Endothelial cell (in vitro differentiated cells): Measurements from ENCODE around the gene APC2. TPM values are rescaled to one million over a fixed set of nuclear protein-coding genes. Genes with fewer than 3 reads are reported as not detected.

Source experiments
- DNase-seq: peaks from one replicate; pipeline ENCODE4 v3.0.0; 2021; ENCODE audit warnings: low spot score
- H3K27ac Mint-ChIP-seq: one replicate; pipeline ENCODE4 v1.8.0; 2021; ENCODE audit warnings: mixed read lengths, inconsistent platforms; ENCODE audit not compliant: unreplicated experiment
- H3K27me3 Mint-ChIP-seq: one replicate; pipeline ENCODE4 v1.8.0; 2021; ENCODE audit warnings: mild to moderate bottlenecking, moderate library complexity, mixed read lengths, inconsistent platforms; ENCODE audit not compliant: unreplicated experiment
- H3K36me3 Mint-ChIP-seq: one replicate; pipeline ENCODE4 v1.8.0; 2021; ENCODE audit warnings: mild to moderate bottlenecking, low read depth, mixed read lengths, inconsistent platforms; ENCODE audit not compliant: unreplicated experiment
- H3K4me1 Mint-ChIP-seq: one replicate; pipeline ENCODE4 v1.8.0; 2021; ENCODE audit warnings: mild to moderate bottlenecking, mixed read lengths, inconsistent platforms; ENCODE audit not compliant: unreplicated experiment
- H3K4me3 Mint-ChIP-seq: one replicate; pipeline ENCODE4 v1.8.0; 2021; ENCODE audit warnings: mild to moderate bottlenecking, mixed read lengths, inconsistent platforms; ENCODE audit not compliant: unreplicated experiment
- H3K9me3 Mint-ChIP-seq: one replicate; pipeline ENCODE4 v1.8.0; 2021; ENCODE audit warnings: mixed read lengths, inconsistent platforms; ENCODE audit not compliant: unreplicated experiment
- CTCF ChIP-seq: fragments of 200-600 bp; sonication (generic); IDR thresholded peaks from one replicate; pipeline ENCODE4 v1.5.0; 2021; ENCODE audit warnings: antibody characterized with exemption; ENCODE audit not compliant: unreplicated experiment
- total RNA-seq: library from RNA; stranded (reverse); fragmentation: NEBNext Ultra II Directional; extraction: Animal tissue kit (Norgen Biotek cat#: 25700); gene quantifications from one replicate; pipeline ENCODE4 v1.2.1, GENCODE V29; 2021; ENCODE audit not compliant: unreplicated experiment

Gene APC2
- total RNA-seq, 1 donor from 2014 or later, result 1.9 TPM

GRCh38 chr19:1426736-1427135 lies 23.2 kb upstream of the APC2 start:
- no peak for DNase-seq
- H3K27ac Mint-ChIP-seq, result no peak overlapping the region
- no peak overlapping the region for H3K4me3 Mint-ChIP-seq
- H3K4me1 Mint-ChIP-seq, result no peaks in the 10 kb centered on the region
- no peaks in the 10 kb centered on the region for H3K9me3 Mint-ChIP-seq
- H3K36me3 Mint-ChIP-seq, result peaks cover 24% of the 10 kb centered on the region
- peaks cover 5% of the 10 kb centered on the region for H3K27me3 Mint-ChIP-seq
- TF ChIP-seq CTCF, result no peak

- no peak overlapping the region for H3K27ac Mint-ChIP-seq
Measured at GRCh38 chr19:1427221-1427920, 22.6 kb upstream of the APC2 start.

GRCh38 chr19:1428738-1429391 lies 21.1 kb upstream of the APC2 start:
- no peaks in the 10 kb centered on the region for H3K9me3 Mint-ChIP-seq
- H3K4me3 Mint-ChIP-seq, result no peak overlapping the region
- H3K27ac Mint-ChIP-seq, result no peak overlapping the region
- no peak for DNase-seq
- TF ChIP-seq CTCF, result no peak
- peaks cover 13% of the 10 kb centered on the region for H3K36me3 Mint-ChIP-seq
- H3K27me3 Mint-ChIP-seq, result peaks cover 7% of the 10 kb centered on the region
- no peaks in the 10 kb centered on the region for H3K4me1 Mint-ChIP-seq

More at GRCh38 chr19:1427221-1427920, 22.6 kb upstream of the APC2 start:
- Mint-ChIP-seq H3K4me1 (no peaks in the 10 kb centered on the region), H3K27me3 (peaks cover 9% of the 10 kb centered on the region), H3K9me3 (no peaks in the 10 kb centered on the region), H3K4me3 (no peak overlapping the region), H3K36me3 (peaks cover 25% of the 10 kb centered on the region)
- no peak for TF ChIP-seq CTCF
- no peak for DNase-seq

GRCh38 chr19:1429750-1430149 lies 20.2 kb upstream of the APC2 start:
- H3K27ac Mint-ChIP-seq, result peak overlapping the region; percentile 42
- H3K4me3 Mint-ChIP-seq, result no peak overlapping the region
- H3K27me3 Mint-ChIP-seq, result peaks cover 7% of the 10 kb centered on the region
- no peak for TF ChIP-seq CTCF
- no peaks in the 10 kb centered on the region for H3K4me1 Mint-ChIP-seq
- H3K36me3 Mint-ChIP-seq, result peaks cover 13% of the 10 kb centered on the region
- DNase-seq, result no peak
- no peaks in the 10 kb centered on the region for H3K9me3 Mint-ChIP-seq

GRCh38 chr19:1430246-1430645 lies 19.7 kb upstream of the APC2 start:
- Mint-ChIP-seq H3K4me3 (no peak overlapping the region), H3K27me3 (peaks cover 7% of the 10 kb centered on the region), H3K4me1 (no peaks in the 10 kb centered on the region), H3K36me3 (peaks cover 12% of the 10 kb centered on the region), H3K27ac (no peak overlapping the region), H3K9me3 (no peaks in the 10 kb centered on the region)
- no peak for DNase-seq
- no peak for TF ChIP-seq CTCF
